OCI-LY1 (cell line): ENCODE measurements around the gene YKT6.

Experiments
- H2AFZ ChIP-seq: fragments of 200-600 bp; sonication (generic), shearing (Covaris generic); 2 replicates; pipeline ENCODE4 v1.6.0; 2014; ENCODE audit warnings: antibody characterized with exemption, mild to moderate bottlenecking, low read length
- H3F3A ChIP-seq: fragments of 200-600 bp; sonication (generic), shearing (Covaris generic); 2 replicates; pipeline ENCODE4 v1.6.0; 2014; ENCODE audit warnings: mild to moderate bottlenecking, antibody characterized with exemption, low read length, moderate library complexity; ENCODE audit not compliant: insufficient read depth
- H3K27ac ChIP-seq: fragments of 200-600 bp; sonication (generic); 2 replicates; pipeline ENCODE4 v1.5.1; 2014; ENCODE audit warnings: low read length, mixed run types, mild to moderate bottlenecking, low read depth; ENCODE audit not compliant: poor library complexity, severe bottlenecking
- H3K27me3 ChIP-seq: fragments of 200-600 bp; sonication (generic); 2 replicates; pipeline ENCODE4 v1.6.0; 2014; ENCODE audit warnings: antibody characterized with exemption, mild to moderate bottlenecking, low read length, moderate library complexity; ENCODE audit not compliant: insufficient read depth
- H3K36me3 ChIP-seq: fragments of 200-600 bp; sonication (generic); 2 replicates; pipeline ENCODE4 v1.6.1; 2014; ENCODE audit warnings: mild to moderate bottlenecking, antibody characterized with exemption, low read length, moderate library complexity, mixed read lengths; ENCODE audit not compliant: insufficient read depth
- H3K4me1 ChIP-seq: fragments of 200-600 bp; sonication (generic); 2 replicates; pipeline ENCODE4 v1.5.1; 2014; ENCODE audit warnings: mild to moderate bottlenecking, low read length, moderate library complexity; ENCODE audit not compliant: insufficient read depth, severe bottlenecking
- H3K4me2 ChIP-seq: fragments of 200-600 bp; sonication (generic), shearing (Covaris generic); 2 replicates; pipeline ENCODE4 v1.6.1; 2014; ENCODE audit warnings: low read length
- H3K4me3 ChIP-seq: fragments of 200-600 bp; sonication (generic); 2 replicates; pipeline ENCODE4 v1.5.1; 2014; ENCODE audit warnings: low read length, low read depth, mild to moderate bottlenecking, mixed read lengths; ENCODE audit not compliant: poor library complexity, severe bottlenecking
- H3K79me2 ChIP-seq: fragments of 200-600 bp; shearing (Covaris generic); 2 replicates; pipeline ENCODE4 v1.6.1; 2016; ENCODE audit warnings: mixed run types, low read length, mixed read lengths; ENCODE audit not compliant: insufficient read depth
- H3K9ac ChIP-seq: fragments of 200-600 bp; sonication (generic), shearing (Covaris generic); 2 replicates; pipeline ENCODE4 v1.6.1; 2014; ENCODE audit warnings: mild to moderate bottlenecking, low read length, mixed read lengths
- H3K9me2 ChIP-seq: fragments of 200-600 bp; sonication (generic), shearing (Covaris generic); 2 replicates; pipeline ENCODE4 v1.6.1; 2014; ENCODE audit warnings: low read depth, mild to moderate bottlenecking, low read length, mixed read lengths
- H3K9me3 ChIP-seq: fragments of 200-600 bp; shearing (Covaris generic); 2 replicates; pipeline ENCODE4 v1.6.1; 2014; ENCODE audit warnings: low read length, mixed read lengths
- H4K20me1 ChIP-seq: fragments of 200-600 bp; sonication (generic), shearing (Covaris generic); 2 replicates; pipeline ENCODE4 v1.6.0; 2016; ENCODE audit warnings: mild to moderate bottlenecking, low read length; ENCODE audit not compliant: insufficient read depth
- CTCF ChIP-seq: fragments of 200-600 bp; sonication (generic), shearing (Covaris generic); IDR thresholded peaks from 2 replicates; pipeline ENCODE4 v1.5.1; 2017; ENCODE audit warnings: mild to moderate bottlenecking, antibody characterized with exemption, low read length, moderate library complexity, mixed read lengths
- EZH2 ChIP-seq: fragments of 200-600 bp; sonication (generic), shearing (Covaris generic); IDR thresholded peaks from 2 replicates; pipeline ENCODE4 v1.8.0; 2017; ENCODE audit warnings: borderline replicate concordance, mixed run types, mild to moderate bottlenecking, antibody characterized with exemption, low read length, moderate library complexity, mixed read lengths

YKT6 gene

GRCh38 chr7:44259547-44260457 lies 59.0 kb downstream of the YKT6 start:
- Histone ChIP-seq H3K36me3 (no peaks in the 10 kb centered on the region), H3K9ac (no peak overlapping the region), H3K4me3 (no peak overlapping the region), H3K27me3 (peaks cover 20% of the 10 kb centered on the region), H3K4me1 (peaks cover 8% of the 10 kb centered on the region), H3K79me2 (no peaks in the 10 kb centered on the region), H2AFZ (no peak overlapping the region), H4K20me1 (no peaks in the 10 kb centered on the region), H3K4me2 (no peak overlapping the region), H3K9me2 (no peaks in the 10 kb centered on the region), H3K27ac (no peak overlapping the region), H3K9me3 (no peaks in the 10 kb centered on the region), H3F3A (no peaks in the 10 kb centered on the region)
- TF ChIP-seq CTCF (no peak), EZH2 (no peak)

- no peak overlapping the region for H3K27ac ChIP-seq
- TF ChIP-seq EZH2 (no peak), CTCF (0 out of 2 replicates have a peak, but pooled peaks have one; percentile 5)
- H3K9me3 ChIP-seq: no peaks in the 10 kb centered on the region
- peaks cover 8% of the 10 kb centered on the region for H3K4me1 ChIP-seq
- H3K36me3 ChIP-seq: no peaks in the 10 kb centered on the region
- no peaks in the 10 kb centered on the region for H4K20me1 ChIP-seq
- H3K9me2 ChIP-seq: no peaks in the 10 kb centered on the region
- H3K79me2 ChIP-seq: no peaks in the 10 kb centered on the region
- H3K27me3 ChIP-seq: peaks cover 20% of the 10 kb centered on the region
- no peak overlapping the region for H3K4me2 ChIP-seq
- H2AFZ ChIP-seq: no peak overlapping the region
- H3F3A ChIP-seq: no peaks in the 10 kb centered on the region
- H3K4me3 ChIP-seq: no peak overlapping the region
- H3K9ac ChIP-seq: no peak overlapping the region
Observed at GRCh38 chr7:44261240-44261639, 60.5 kb downstream of the YKT6 start.

- Histone ChIP-seq H3K4me3 (no peak overlapping the region), H3F3A (no peaks in the 10 kb centered on the region), H2AFZ (no peak overlapping the region), H3K9ac (no peak overlapping the region), H3K79me2 (no peaks in the 10 kb centered on the region), H3K36me3 (no peaks in the 10 kb centered on the region), H3K9me2 (no peaks in the 10 kb centered on the region), H3K4me1 (peaks cover 8% of the 10 kb centered on the region), H4K20me1 (no peaks in the 10 kb centered on the region), H3K27ac (no peak overlapping the region), H3K27me3 (peaks cover 23% of the 10 kb centered on the region), H3K4me2 (no peak overlapping the region), H3K9me3 (no peaks in the 10 kb centered on the region)
- TF ChIP-seq EZH2 (no peak), CTCF (no peak)
Observed at GRCh38 chr7:44262031-44262430, 61.3 kb downstream of the YKT6 start.
